ENCODE data around the gene COX7C. TPM values are rescaled to one million over a fixed set of nuclear protein-coding genes. Genes with fewer than 3 reads are reported as not detected.
"Not testable (repeated sequence)": the region's sequence is repeated elsewhere in the genome, so short reads cannot be mapped to it uniquely, and the experiment has no call there.

COX7C gene
- total RNA-seq, 1 experiment from 2014 or later = 443 TPM

DNA sequence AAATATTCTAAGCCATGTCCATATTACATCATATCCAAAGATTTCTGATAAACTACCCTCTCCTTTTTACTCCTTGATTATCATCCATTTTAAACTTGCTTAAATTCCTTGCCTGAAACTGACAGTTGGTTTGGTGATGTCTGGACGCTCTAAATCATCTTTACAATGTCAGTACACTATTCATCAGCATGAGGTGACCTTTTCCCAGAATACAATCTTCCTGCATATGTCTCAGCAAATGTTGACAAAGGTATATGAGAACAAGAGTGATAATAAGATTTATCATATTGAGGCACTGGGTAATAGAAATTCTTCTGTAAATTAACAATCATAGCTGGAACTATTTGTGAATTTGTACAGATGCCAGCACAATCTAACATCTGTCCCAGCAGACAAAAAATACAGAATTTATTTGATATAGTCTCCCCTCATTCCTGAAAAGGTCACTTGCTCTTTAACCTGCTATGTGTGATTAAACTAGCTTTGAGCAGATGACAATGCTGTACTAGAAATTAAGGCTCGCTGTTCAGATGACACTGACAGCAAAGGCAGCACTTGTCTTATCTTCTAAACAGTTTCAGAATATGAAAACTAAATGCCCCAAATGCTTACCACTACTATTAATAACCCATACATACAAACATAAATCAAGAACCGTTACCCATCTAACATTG, 32.2 kb downstream of the COX7C start:
- in situ Hi-C loops (cut with HindIII; ENCODE audit: low sequenced_read_pairs) = no loop called here
- no peak for DNase-seq (ENCODE audit: low spot score)

DNA sequence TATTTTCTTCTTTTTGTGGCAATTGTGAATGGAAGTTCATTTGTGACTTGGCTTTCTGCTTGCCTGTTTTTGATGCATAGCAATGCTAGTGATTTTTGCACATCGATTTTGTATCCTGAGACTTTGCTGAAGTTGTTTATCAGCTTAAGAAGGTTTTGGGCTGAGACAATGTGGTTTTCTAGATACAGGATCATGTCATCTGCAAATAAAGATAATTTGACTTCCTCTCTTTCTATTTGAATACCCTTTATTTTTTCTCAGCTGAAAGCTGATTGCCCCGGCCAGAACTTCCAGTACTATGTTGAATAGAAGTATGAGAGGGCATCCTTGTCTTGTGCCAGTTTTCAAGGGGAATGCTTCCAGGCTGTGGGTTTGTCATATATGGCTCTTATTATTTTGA, 43.0 kb downstream of the COX7C start:
- in situ Hi-C loops (cut with HindIII; ENCODE audit: low sequenced_read_pairs); DNase-seq (ENCODE audit: low spot score): not testable (repeated sequence)

DNA sequence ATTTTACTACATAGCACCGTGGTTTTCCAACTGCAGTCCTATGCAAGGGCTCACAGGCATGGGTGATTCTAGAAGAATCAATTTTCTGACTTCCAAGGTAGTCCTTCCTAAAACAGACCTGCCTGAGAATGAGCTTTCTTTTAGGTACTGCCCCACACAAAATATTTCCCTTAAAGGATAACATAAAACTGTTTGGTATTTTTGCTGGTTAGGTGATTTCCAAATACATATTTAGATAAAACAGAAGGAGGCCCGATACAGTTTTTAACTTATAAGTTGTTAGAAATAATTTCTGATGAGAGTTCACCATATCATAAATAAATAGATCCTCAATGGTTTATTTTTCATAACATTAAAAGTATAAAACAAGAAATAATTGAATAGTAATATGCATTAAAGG, 46.4 kb downstream of the COX7C start:
- no peak for DNase-seq (ENCODE audit: low spot score)
- in situ Hi-C loops (cut with HindIII; ENCODE audit: low sequenced_read_pairs) = no loop called here

DNA sequence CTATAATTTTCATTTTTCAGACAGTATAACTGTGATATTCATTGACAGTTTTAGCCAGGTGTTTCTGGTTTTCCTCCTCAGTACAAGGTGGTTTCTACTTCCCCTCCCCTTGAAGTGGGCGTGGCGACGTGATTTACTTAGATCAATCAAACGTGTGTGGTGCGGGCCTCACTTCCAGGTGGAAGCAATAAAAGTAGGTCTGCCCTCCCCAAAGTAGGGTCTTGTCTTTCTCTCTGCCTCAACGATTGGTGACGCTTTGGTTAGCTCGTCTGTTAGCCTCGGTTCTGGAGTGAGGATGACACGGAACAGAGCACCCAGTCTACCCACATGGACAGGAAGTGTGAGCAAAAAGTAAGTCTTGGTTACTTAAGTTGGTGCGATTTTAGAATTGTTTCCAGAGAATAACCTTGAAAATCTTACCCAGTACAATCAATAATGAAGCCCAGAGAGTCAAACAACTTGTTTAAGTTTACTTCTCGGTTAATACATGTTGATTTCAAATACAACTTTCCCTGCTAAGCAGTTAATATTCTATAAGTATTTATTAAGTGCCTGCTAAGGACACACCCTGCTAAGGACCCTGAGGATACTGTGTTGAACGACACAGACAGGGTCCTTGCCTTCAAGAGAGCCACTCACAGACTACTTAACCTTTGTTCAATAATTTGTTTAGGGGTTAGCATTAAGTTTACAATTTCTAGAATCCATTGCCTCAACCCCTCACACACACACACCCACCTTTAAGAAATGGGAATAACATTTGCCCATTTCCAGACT, 48.4 kb downstream of the COX7C start:
- in situ Hi-C loops (cut with HindIII; ENCODE audit: low sequenced_read_pairs) = no loop called here
- DNase-seq (ENCODE audit: low spot score) = no peak

DNA sequence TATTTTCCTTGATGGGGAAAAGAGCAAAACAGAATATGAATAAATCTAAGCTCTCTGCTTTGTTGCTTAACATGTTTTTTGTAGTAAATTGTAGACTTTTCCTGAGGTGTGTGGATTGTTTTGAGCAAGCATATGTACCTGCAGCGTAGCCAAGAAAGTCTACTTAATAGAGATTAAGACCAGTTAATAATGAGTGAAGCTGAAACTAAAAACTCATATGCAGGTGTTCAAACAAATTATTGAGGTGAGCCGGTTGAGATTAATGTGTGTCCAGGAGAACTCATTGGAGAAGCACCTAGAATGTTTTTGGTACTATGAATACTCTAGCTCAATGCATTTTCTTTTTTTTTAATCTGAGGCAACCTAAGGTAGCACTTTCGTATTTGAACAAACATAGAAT, 49.2 kb downstream of the COX7C start:
- in situ Hi-C loops (cut with HindIII; ENCODE audit: low sequenced_read_pairs) = no loop called here

More for the DNA sequence above, 49.2 kb downstream of the COX7C start:
- no peak for DNase-seq (ENCODE audit: low spot score)
